PC-3 (cell line): ENCODE data around the gene ADAT1. TPM values are rescaled to one million over a fixed set of nuclear protein-coding genes. Genes with fewer than 3 reads are reported as not detected.

Source experiments
- ATAC-seq: fragments of 200-7000 bp; cut with Tn5 transposase; 2 replicates; pipeline ENCODE4 v1.9.1; 2020; ENCODE audit warnings: mild to moderate bottlenecking, moderate library complexity
- BruUV-seq: library from RNA; stranded (reverse); fragments of 400-500 nt; replicated peaks from 2 replicates; lab custom pipeline; 2021; lab: Mats Ljungman, UMichigan
- CTCF ChIA-PET: fragments of 300-600 bp; sonication (Branson Sonifier 250); formaldehyde crosslinking; loops from one replicate; lab custom pipeline; 2022; ENCODE audit warnings: antibody characterized with exemption; lab: Charles Lee
- POLR2A ChIA-PET: fragments of 300-600 bp; sonication (Branson Sonifier 250); formaldehyde crosslinking; loops from one replicate; lab custom pipeline; 2022; ENCODE audit warnings: antibody characterized with exemption; ENCODE audit not compliant: unreplicated experiment; lab: Charles Lee
- DNase-seq: peaks from one replicate; pipeline ENCODE4 v3.0.0-alpha.2; 2015
- H2AFZ ChIP-seq: fragments of 300-600 bp; sonication (generic); 2 replicates; pipeline ENCODE4 v1.6.0; 2016; ENCODE audit warnings: antibody characterized with exemption, low read length
- H3F3A ChIP-seq: fragments of 300-600 bp; sonication (generic); one replicate; pipeline ENCODE4 v1.6.0; 2017; ENCODE audit warnings: antibody characterized with exemption, low read length, control low read depth, mild to moderate bottlenecking; ENCODE audit not compliant: unreplicated experiment
- H3K27ac ChIP-seq: fragments of 300-600 bp; sonication (generic); 2 replicates; pipeline ENCODE4 v1.5.1; 2016; ENCODE audit warnings: mild to moderate bottlenecking, low read length
- H3K27me3 ChIP-seq: fragments of 300-600 bp; sonication (generic); 2 replicates; pipeline ENCODE4 v1.6.1; 2016; ENCODE audit warnings: low read length, mixed read lengths
- H3K36me3 ChIP-seq: fragments of 300-600 bp; sonication (generic); 2 replicates; pipeline ENCODE4 v1.6.1; 2016; ENCODE audit warnings: low read depth, mixed run types, low read length, mixed read lengths
- H3K4me1 ChIP-seq: fragments of 300-600 bp; sonication (generic); 2 replicates; pipeline ENCODE4 v1.5.1; 2016; ENCODE audit warnings: low read length; ENCODE audit not compliant: insufficient read depth
- H3K4me2 ChIP-seq: fragments of 300-600 bp; sonication (generic); 2 replicates; pipeline ENCODE4 v1.6.0; 2016; ENCODE audit warnings: low read length
- H3K4me3 ChIP-seq: fragments of 300-600 bp; sonication (generic); 2 replicates; pipeline ENCODE4 v1.5.1; 2016; ENCODE audit warnings: mild to moderate bottlenecking, low read length, mixed read lengths
- H3K79me2 ChIP-seq: fragments of 300-600 bp; sonication (generic); 2 replicates; pipeline ENCODE4 v1.6.1; 2017; ENCODE audit warnings: low read length, mixed read lengths
- H3K9ac ChIP-seq: fragments of 300-600 bp; sonication (generic); 2 replicates; pipeline ENCODE4 v1.6.0; 2016; ENCODE audit warnings: mild to moderate bottlenecking, low read length
- H3K9me2 ChIP-seq: fragments of 300-600 bp; sonication (generic); replicated peaks from 2 replicates; pipeline ENCODE4 v1.6.1; 2016; ENCODE audit warnings: mixed run types, low read length, mixed read lengths
- H3K9me3 ChIP-seq: fragments of 300-600 bp; sonication (generic); 2 replicates; pipeline ENCODE4 v1.6.1; 2016; ENCODE audit warnings: low read length, mixed read lengths
- H4K20me1 ChIP-seq: fragments of 300-600 bp; sonication (generic); 2 replicates; pipeline ENCODE4 v1.6.1; 2016; ENCODE audit warnings: low read length, mixed read lengths
- CTCF ChIP-seq: fragments of 300-600 bp; sonication (generic); conservative IDR thresholded peaks from 2 replicates; pipeline ENCODE4 v1.5.1; 2017; ENCODE audit warnings: antibody characterized with exemption, low read depth, mild to moderate bottlenecking, low read length
- EZH2 ChIP-seq: fragments of 300-600 bp; sonication (generic); IDR thresholded peaks from one replicate; pipeline ENCODE4 v1.6.1; 2017; ENCODE audit warnings: antibody characterized with exemption, mild to moderate bottlenecking, low read length; ENCODE audit not compliant: unreplicated experiment
- EZH2phosphoT487 ChIP-seq: fragments of 300-600 bp; sonication (generic); IDR thresholded peaks from 2 replicates; pipeline ENCODE4 v1.6.1; 2018; ENCODE audit warnings: mild to moderate bottlenecking, antibody characterized with exemption, low read length, borderline replicate concordance
- intact Hi-C: fragments of 100-400 bp; cut with micrococcal nuclease; formaldehyde crosslinking; loops from 2 replicates; pipeline ENCODE4 v1.9.0; 2023
- total RNA-seq: library from RNA; depleted of rRNA; stranded (reverse); fragments of >200 nt; gene quantifications from 2 replicates; pipeline ENCODE4 v1.2.3, GENCODE V29; 2014

The ADAT1 gene
- total RNA-seq, 1 experiment from 2014 or later, result 42.8 TPM

GRCh38 chr16:75653922-75654321 lies 30.8 kb upstream of the ADAT1 start:
- no TSS peak for BruUV-seq
- H3K9ac ChIP-seq, result no peak overlapping the region
- peaks cover 18% of the 10 kb centered on the region; the same call in 1 of the 2 replicates for H4K20me1 ChIP-seq
- ChIA-PET CTCF (no interaction called here), POLR2A (no interaction called here)
- H3K4me1 ChIP-seq, result 0 out of 2 replicates have a peak, but pooled peaks cover 7% of the 10 kb centered on the region
- H3K36me3 ChIP-seq, result peaks cover 23% of the 10 kb centered on the region
- H3F3A ChIP-seq, result no peaks in the 10 kb centered on the region
- no peak for ATAC-seq
- H3K4me3 ChIP-seq, result no peak overlapping the region
- H3K9me3 ChIP-seq, result no peaks in the 10 kb centered on the region
- H3K27ac ChIP-seq, result no peak overlapping the region
- H3K27me3 ChIP-seq, result no peaks in the 10 kb centered on the region
- intact Hi-C loops, result no loop called here
- no peak overlapping the region for H2AFZ ChIP-seq
- H3K9me2 ChIP-seq, result no peaks in the 10 kb centered on the region
- no peak for DNase-seq
- TF ChIP-seq EZH2phosphoT487, result no peak
- TF ChIP-seq CTCF, result no peak
- TF ChIP-seq EZH2, result no peak
- H3K79me2 ChIP-seq, result peaks cover 50% of the 10 kb centered on the region
- H3K4me2 ChIP-seq, result no peak overlapping the region

- intact Hi-C loops, result loop anchor here (5.0 kb wide), 1 partner anchor 91 kb away; the partner anchor contains the start of gene TMEM231
- no peaks in the 10 kb centered on the region for H3K9me2 ChIP-seq
- no TSS peak for BruUV-seq
- peaks cover 16% of the 10 kb centered on the region for H3K36me3 ChIP-seq
- DNase-seq (peak; percentile 47), ATAC-seq (peak; percentile 32)
- peak overlapping the region; percentile 99 for H3K9ac ChIP-seq
- no peaks in the 10 kb centered on the region for H3K9me3 ChIP-seq
- TF ChIP-seq EZH2 (no peak), CTCF (no peak), EZH2phosphoT487 (no peak)
- H3K27me3 ChIP-seq, result no peaks in the 10 kb centered on the region
- peak overlapping the region; percentile 45 for H3K27ac ChIP-seq
- H3K4me2 ChIP-seq, result peak overlapping the region; percentile 83
- peaks cover 30% of the 10 kb centered on the region; the same call in 1 of the 2 replicates for H4K20me1 ChIP-seq
- no peaks in the 10 kb centered on the region for H3F3A ChIP-seq
- CTCF ChIA-PET, result interaction anchor here (0.6 to 1.0 kb wide), 2 partner anchors 27 to 131 kb away, joined by 3 to 5 read pairs; no protein-coding TSS in a partner anchor
- H3K4me1 ChIP-seq, result peaks cover 21% of the 10 kb centered on the region
- POLR2A ChIA-PET, result interaction anchor here (0.5 to 1.5 kb wide), 4 partner anchors 23 to 1656 kb away, joined by 3 to 9 read pairs (median 3); partner anchors contain the start of gene ADAT1
- peak overlapping the region; percentile 100 for H3K4me3 ChIP-seq
- H3K79me2 ChIP-seq, result peaks cover 95% of the 10 kb centered on the region
- H2AFZ ChIP-seq, result peak overlapping the region; percentile 81
Measured at GRCh38 chr16:75648265-75649076, 25.4 kb upstream of the ADAT1 start.
